Suprapubic skin (tissue), 4 donors: ENCODE data around the gene CHIC2.

Experiments used
- EP300 ChIP-seq: sonication (generic); formaldehyde crosslinking; IDR thresholded peaks from one replicate; pipeline ENCODE4 v1.6.1; 2017; ENCODE audit warnings: antibody characterized with exemption
- POLR2A ChIP-seq, 2 donors: fragments of 450-650 bp; IDR thresholded peaks; one replicate each; pipeline ENCODE4 v1.6.1; 2017; ENCODE audit warnings: antibody characterized with exemption in 2 of 2, mild to moderate bottlenecking in 2 of 2, moderate library complexity in 2 of 2
- POLR2AphosphoS5 ChIP-seq, 3 donors: sonication (generic); formaldehyde crosslinking; IDR thresholded peaks; one replicate each; pipeline ENCODE4 v1.6.1; 2017; ENCODE audit warnings: antibody characterized with exemption in 3 of 3
- TF ChIP-seq, protein P1 (sequence below), 2 donors: fragments of 200-600 bp in 1 of 2; fragments of 450-650 bp in 1 of 2; sonication (generic) in 1 of 2; IDR thresholded peaks; one replicate each; pipeline ENCODE4 v1.5.1; 2016 to 2019; ENCODE audit warnings: antibody characterized with exemption in 2 of 2, mild to moderate bottlenecking in 1 of 2, moderate library complexity in 1 of 2

DNA sequence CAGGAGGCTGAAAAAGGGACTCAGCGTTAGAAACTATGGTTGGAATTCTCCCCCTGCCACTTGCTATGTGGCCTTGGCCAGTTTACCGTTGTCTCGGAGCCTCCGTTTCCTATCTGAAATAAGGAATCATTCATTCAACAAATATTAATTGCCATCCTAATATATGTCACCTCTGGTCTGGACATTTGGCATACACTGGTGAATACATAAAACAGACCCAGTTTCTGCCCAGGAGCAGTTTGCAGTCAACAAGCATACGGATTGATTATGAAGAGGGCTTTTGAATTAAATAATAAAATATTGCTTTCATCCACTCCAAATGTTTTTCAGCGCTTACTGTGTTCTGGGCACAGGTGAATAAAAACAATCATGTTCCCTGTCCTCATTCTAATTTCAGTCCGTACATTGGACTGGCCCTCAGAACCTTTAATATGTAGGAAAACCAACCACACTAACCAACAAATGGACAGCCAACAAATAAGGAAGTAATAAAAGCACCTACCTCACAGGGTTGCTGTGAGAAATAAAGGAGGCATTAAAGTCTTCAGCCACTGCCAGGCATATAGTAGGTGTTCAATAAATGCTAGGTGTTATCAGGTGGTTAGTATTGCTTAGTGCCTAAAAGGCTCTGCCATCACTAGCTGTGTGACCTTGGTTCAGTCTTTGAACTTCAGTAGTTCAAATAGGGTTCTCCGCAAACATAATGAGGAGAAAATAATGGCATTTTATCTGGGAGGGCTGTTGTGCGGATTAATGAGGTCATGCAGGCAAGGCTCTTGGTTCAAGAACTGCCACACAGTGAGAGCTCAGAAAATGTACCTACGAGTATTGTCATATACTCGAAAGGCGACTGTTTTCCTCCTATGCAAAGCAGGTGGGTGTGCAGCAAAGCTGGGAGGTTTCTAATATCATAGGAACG is 28.3 kb upstream of the CHIC2 start:
- TF ChIP-seq, protein P1, sequence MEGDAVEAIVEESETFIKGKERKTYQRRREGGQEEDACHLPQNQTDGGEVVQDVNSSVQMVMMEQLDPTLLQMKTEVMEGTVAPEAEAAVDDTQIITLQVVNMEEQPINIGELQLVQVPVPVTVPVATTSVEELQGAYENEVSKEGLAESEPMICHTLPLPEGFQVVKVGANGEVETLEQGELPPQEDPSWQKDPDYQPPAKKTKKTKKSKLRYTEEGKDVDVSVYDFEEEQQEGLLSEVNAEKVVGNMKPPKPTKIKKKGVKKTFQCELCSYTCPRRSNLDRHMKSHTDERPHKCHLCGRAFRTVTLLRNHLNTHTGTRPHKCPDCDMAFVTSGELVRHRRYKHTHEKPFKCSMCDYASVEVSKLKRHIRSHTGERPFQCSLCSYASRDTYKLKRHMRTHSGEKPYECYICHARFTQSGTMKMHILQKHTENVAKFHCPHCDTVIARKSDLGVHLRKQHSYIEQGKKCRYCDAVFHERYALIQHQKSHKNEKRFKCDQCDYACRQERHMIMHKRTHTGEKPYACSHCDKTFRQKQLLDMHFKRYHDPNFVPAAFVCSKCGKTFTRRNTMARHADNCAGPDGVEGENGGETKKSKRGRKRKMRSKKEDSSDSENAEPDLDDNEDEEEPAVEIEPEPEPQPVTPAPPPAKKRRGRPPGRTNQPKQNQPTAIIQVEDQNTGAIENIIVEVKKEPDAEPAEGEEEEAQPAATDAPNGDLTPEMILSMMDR (IDR thresholded peaks at IDR 0.05) = no peak
- TF ChIP-seq POLR2A (IDR thresholded peaks at IDR 0.05) (no peak), EP300 (no peak), POLR2AphosphoS5 (IDR thresholded peaks at IDR 0.05) (no peak)
